Aortic smooth muscle cell (primary cell): ENCODE measurements around the gene SEC22A. TPM values are rescaled to one million over a fixed set of nuclear protein-coding genes. Genes with fewer than 3 reads are reported as not detected.

Source experiments
- total RNA-seq: library from RNA; depleted of rRNA; stranded (reverse); fragments of >200 nt; gene quantifications from 2 replicates; pipeline ENCODE4 v1.2.3, GENCODE V29; 2014

The SEC22A gene, protein sequence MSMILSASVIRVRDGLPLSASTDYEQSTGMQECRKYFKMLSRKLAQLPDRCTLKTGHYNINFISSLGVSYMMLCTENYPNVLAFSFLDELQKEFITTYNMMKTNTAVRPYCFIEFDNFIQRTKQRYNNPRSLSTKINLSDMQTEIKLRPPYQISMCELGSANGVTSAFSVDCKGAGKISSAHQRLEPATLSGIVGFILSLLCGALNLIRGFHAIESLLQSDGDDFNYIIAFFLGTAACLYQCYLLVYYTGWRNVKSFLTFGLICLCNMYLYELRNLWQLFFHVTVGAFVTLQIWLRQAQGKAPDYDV
- 36.2 and 37.7 TPM in 2 replicates for total RNA-seq

DNA sequence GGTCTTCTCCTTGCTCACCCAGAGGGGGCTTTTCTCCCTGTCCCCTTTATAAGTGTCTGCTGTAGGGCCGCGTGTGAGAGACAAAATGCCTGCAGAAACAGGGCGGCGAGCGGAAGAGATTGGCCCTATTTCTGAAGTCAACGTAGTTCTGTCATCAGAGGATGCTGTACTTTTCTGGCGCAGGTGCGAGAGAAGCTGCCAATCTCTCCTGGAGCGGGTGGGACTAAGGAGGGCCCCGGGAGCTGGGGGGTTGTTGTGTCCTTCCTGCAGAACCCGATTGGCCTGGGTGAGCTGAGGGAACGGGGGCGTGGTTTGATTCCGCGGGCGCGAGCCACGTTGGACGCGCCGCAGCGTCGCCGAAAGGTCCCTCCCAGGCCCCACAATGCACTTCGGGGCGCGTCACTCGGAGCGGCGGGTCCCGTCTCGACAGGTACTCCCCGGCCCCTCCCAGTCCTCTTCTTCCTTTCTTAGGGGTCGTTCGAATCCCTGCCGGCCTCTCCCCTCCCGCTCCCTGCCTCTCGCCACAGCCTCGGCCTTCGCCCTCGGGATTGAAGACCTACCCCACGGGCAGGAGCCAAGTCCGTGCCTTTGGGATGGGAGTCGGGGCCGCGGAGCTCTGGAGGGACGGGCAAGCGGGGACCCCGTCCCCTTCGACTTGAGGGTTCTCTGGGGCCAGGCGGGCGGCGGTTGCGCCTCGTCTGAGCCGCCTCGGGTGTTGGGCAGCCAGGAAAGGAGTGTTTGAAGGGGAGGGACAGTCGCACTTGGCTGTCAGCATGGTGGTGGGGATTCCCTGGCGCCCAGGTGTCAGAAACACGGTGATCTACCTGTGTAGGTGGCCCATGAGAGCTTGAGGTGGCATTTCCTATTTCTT, at the start of gene SEC22A:
TSS of gene SEC22A (plus strand) at position 387 of the 871 bp plus-strand sequence. CDS start 7,275 bp downstream, outside the sequence.

Other genes starting within 250 kb of the SEC22A start
- 0.53 and 3.6 TPM in 2 replicates for gene SEMA5B, start 174.2 kb upstream of the SEC22A start, total RNA-seq
- gene PDIA5, start 134.9 kb upstream of the SEC22A start, total RNA-seq: 96.0 and 155 TPM in 2 replicates
- gene ADCY5, start 247.1 kb downstream of the SEC22A start, total RNA-seq: under 0.01 and 0.13 TPM in 2 replicates